HepG2 (cell line): ENCODE measurements around the gene GOLGA3. TPM values are rescaled to one million over a fixed set of nuclear protein-coding genes. Genes with fewer than 3 reads are reported as not detected.

Source experiments
- ATAC-seq: fragments of 200-7000 bp; cut with Tn5 transposase; 3 replicates; pipeline ENCODE4 v1.9.1; 2020; ENCODE audit warnings: mild to moderate bottlenecking, moderate library complexity
- BruUV-seq: library from RNA; stranded (reverse); fragments of 400-500 nt; replicated peaks from 2 replicates; lab custom pipeline; 2021; lab: Mats Ljungman, UMichigan
- CTCF ChIA-PET: fragments of 300-600 bp; formaldehyde crosslinking; extraction: SDS; loops from one replicate; lab custom pipeline; 2021; ENCODE audit warnings: low total read pairs, inconsistent platforms, low intra/inter-chr PET ratio; lab: Yijun Ruan, JAX
- POLR2A ChIA-PET: fragments of 350-600 bp; sonication (Branson Sonifier 250); formaldehyde crosslinking; loops from one replicate; lab custom pipeline; 2020; ENCODE audit warnings: antibody characterized with exemption, inconsistent platforms; lab: Yijun Ruan, JAX
- DNase-seq: peaks from one replicate; pipeline ENCODE4 v3.0.0-alpha.2; 2015; ENCODE audit warnings: low spot score
- FAIRE-seq: peaks from 3 replicates; lab custom pipeline; 2011; peaks lifted over from hg19 to GRCh38; lab: Jason Lieb, UNC
- H2AFZ ChIP-seq: one replicate; pipeline ENCODE4 v1.6.1; 2011; ENCODE audit warnings: low read length, inconsistent platforms
- H3K27ac ChIP-seq: fragments of 300-600 bp; 3 replicates; pipeline ENCODE4 v1.8.0; 2011; ENCODE audit warnings: mixed run types, mild to moderate bottlenecking, mixed read lengths, low read length, inconsistent platforms; ENCODE audit not compliant: insufficient read depth; ENCODE audit errors: extremely low read length
- H3K27me3 ChIP-seq, 2 experiments: fragments of 200-600 bp in 1 of 2; 2 replicates in 1 of 2; 3 replicates in 1 of 2; pipeline versions ENCODE4 v1.6.0 to v1.8.0; 2011; ENCODE audit warnings: low read length in 2 of 2, mild to moderate bottlenecking in 2 of 2, moderate library complexity in 2 of 2, inconsistent platforms in 1 of 2; ENCODE audit not compliant: insufficient read depth in 2 of 2, control insufficient read depth in 1 of 2
- H3K36me3 ChIP-seq, 2 experiments: fragments of 200-600 bp in 1 of 2; replicated peaks in 1 of 2; 2 replicates in 1 of 2; 3 replicates in 1 of 2; pipeline versions ENCODE4 v1.5.1 to v1.8.0; 2011; ENCODE audit warnings: low read length in 2 of 2, inconsistent platforms in 1 of 2; ENCODE audit not compliant: insufficient read depth in 2 of 2, control insufficient read depth in 1 of 2
- H3K4me1 ChIP-seq: 2 replicates; pipeline ENCODE4 v1.5.1; 2012; ENCODE audit warnings: low read length, inconsistent platforms; ENCODE audit not compliant: insufficient read depth
- H3K4me2 ChIP-seq: 2 replicates; pipeline ENCODE4 v1.6.0; 2011; ENCODE audit warnings: low read depth, low read length, inconsistent platforms
- H3K4me3 ChIP-seq, 3 experiments: fragments of 200-600 bp in 1 of 3; sonication (generic), shearing (Covaris generic) in 1 of 3; replicated peaks in 1 of 3; 2 replicates each; pipeline ENCODE4 v1.5.1; 2011 to 2016; ENCODE audit warnings: low read length in 3 of 3, inconsistent platforms in 2 of 3, low read depth in 2 of 3, mild to moderate bottlenecking in 2 of 3, control low read depth in 1 of 3, mixed read lengths in 1 of 3; ENCODE audit not compliant: insufficient read depth in 1 of 3
- H3K79me2 ChIP-seq: one replicate; pipeline ENCODE4 v1.6.1; 2011; ENCODE audit warnings: low read length, inconsistent platforms; ENCODE audit not compliant: insufficient read depth
- H3K9ac ChIP-seq: 2 replicates; pipeline ENCODE4 v1.6.0; 2011; ENCODE audit warnings: mild to moderate bottlenecking, low read depth, low read length, inconsistent platforms; ENCODE audit not compliant: insufficient read depth
- H3K9me3 ChIP-seq: 2 replicates; pipeline ENCODE4 v1.5.1; 2012; ENCODE audit warnings: mild to moderate bottlenecking, low read length
- H4K20me1 ChIP-seq: 2 replicates; pipeline ENCODE4 v1.6.0; 2011; ENCODE audit warnings: inconsistent platforms, mild to moderate bottlenecking, low read length, moderate library complexity; ENCODE audit not compliant: insufficient read depth
- BRD4 ChIP-seq: sonication (generic); formaldehyde crosslinking; IDR thresholded peaks from 2 replicates; pipeline ENCODE4 v1.4.0; 2020; ENCODE audit warnings: missing genetic modification reagents
- DZIP1 ChIP-seq: sonication (generic); formaldehyde crosslinking; IDR thresholded peaks from 2 replicates; pipeline ENCODE4 v1.5.0; 2020; ENCODE audit warnings: mild to moderate bottlenecking, missing genetic modification reagents
- ISX ChIP-seq: sonication (generic); formaldehyde crosslinking; conservative IDR thresholded peaks from 2 replicates; pipeline ENCODE4 v1.5.0; 2020; ENCODE audit warnings: missing genetic modification reagents
- JUNB ChIP-seq: sonication (generic); formaldehyde crosslinking; IDR thresholded peaks from 2 replicates; pipeline ENCODE4 v1.8.0; 2022; ENCODE audit warnings: missing genetic modification reagents, mild to moderate bottlenecking, borderline replicate concordance
- KDM3A ChIP-seq: IDR thresholded peaks from 2 replicates; pipeline ENCODE4 v1.6.1; 2018; ENCODE audit warnings: low read depth, missing compliant biosample characterization
- MTA3 ChIP-seq: sonication (generic); formaldehyde crosslinking; IDR thresholded peaks from 2 replicates; pipeline ENCODE4 v1.4.0; 2020; ENCODE audit warnings: missing genetic modification reagents
- REL ChIP-seq: sonication (generic); formaldehyde crosslinking; conservative IDR thresholded peaks from 2 replicates; pipeline ENCODE4 v1.8.0; 2022; ENCODE audit warnings: mild to moderate bottlenecking, missing genetic modification reagents, moderate library complexity
- SOX5 ChIP-seq: IDR thresholded peaks from 2 replicates; pipeline ENCODE4 v1.6.1; 2016; ENCODE audit warnings: borderline replicate concordance
- TBP ChIP-seq: sonication (generic); formaldehyde crosslinking; IDR thresholded peaks from 2 replicates; pipeline ENCODE4 v1.5.0; 2020; ENCODE audit warnings: missing genetic modification reagents
- TBX2 ChIP-seq: sonication (generic); formaldehyde crosslinking; IDR thresholded peaks from 2 replicates; pipeline ENCODE4 v1.5.0; 2020; ENCODE audit warnings: missing genetic modification reagents, mild to moderate bottlenecking, borderline replicate concordance
- ZNF124 ChIP-seq: sonication (generic); formaldehyde crosslinking; IDR thresholded peaks from 2 replicates; pipeline ENCODE4 v1.4.0; 2020; ENCODE audit warnings: missing genetic modification reagents
- WGBS: methylation state at CpG from one replicate; pipeline ENCODE4 v1.1.6; 2017; ENCODE audit warnings: low lambda C conversion rate; 5-methylcytosine and 5-hydroxymethylcytosine counted together
- in situ Hi-C: cut with HindIII; loops from 2 replicates; pipeline ENCODE4 v1.10.0; 2017; ENCODE audit warnings: low pct_unique_long_range_greater_than_20kb; ENCODE audit not compliant: extremely low pct_ligation_motif_present
- intact Hi-C: fragments of 100-400 bp; cut with micrococcal nuclease; formaldehyde crosslinking; loops from one replicate; pipeline ENCODE4 v1.10.0; 2022; ENCODE audit not compliant: unreplicated experiment
- polyA plus RNA-seq, 8 experiments: library from polyadenylated mRNA; depleted of rRNA in 3 of 8; stranded (reverse) in 7 of 8; unstranded in 1 of 8; fragments of >200 nt; fragmentation: Illumina TruSeq in 4 of 8; extraction: Trizol in 4 of 8; gene quantifications; 2 replicates each; pipeline versions ENCODE4 v1.2.1 to v1.2.3, GENCODE V29; 2011 to 2016; ENCODE audit warnings: low read depth in 4 of 8, missing spikeins in 1 of 8, mixed read lengths in 1 of 8; ENCODE audit not compliant: insufficient read depth in 1 of 8
- total RNA-seq, 5 experiments: library from RNA; depleted of rRNA; stranded (reverse); fragments of >200 nt; fragmentation: Illumina TruSeq; extraction: Trizol; gene quantifications; 2 replicates each; pipeline ENCODE4 v1.2.3, GENCODE V29; 2016; ENCODE audit warnings: low read depth in 1 of 5
- TF ChIP-seq, protein P1 (sequence below): sonication (generic); formaldehyde crosslinking; IDR thresholded peaks from 2 replicates; pipeline ENCODE4; 2020; ENCODE audit warnings: missing genetic modification reagents, mild to moderate bottlenecking, borderline replicate concordance
- TF ChIP-seq, protein P2 (sequence below): IDR thresholded peaks from 2 replicates; pipeline ENCODE4 v1.6.1; 2016
- TF ChIP-seq, protein P3 (sequence below): sonication (generic); formaldehyde crosslinking; IDR thresholded peaks from 2 replicates; pipeline ENCODE4 v1.4.0; 2020; ENCODE audit warnings: mild to moderate bottlenecking, missing genetic modification reagents
- TF ChIP-seq, protein P4 (sequence below): sonication (generic); formaldehyde crosslinking; IDR thresholded peaks from 2 replicates; pipeline ENCODE4 v1.4.0; 2020; ENCODE audit warnings: missing genetic modification reagents, borderline replicate concordance

Gene GOLGA3
- total and polyA plus RNA-seq, 2 of the 13 experiments (the other 11 are each of a cell fraction or from before 2014, with no cell fraction given): 22.0 to 43.0 TPM

GRCh38 chr12:132803888-132804287 lies 24.8 kb downstream of the GOLGA3 start:
- no peak for ATAC-seq
- no peak for FAIRE-seq
- no peak overlapping the region for H3K4me2 ChIP-seq
- TF ChIP-seq KDM3A (CRISPR knock-in tag) (no peak), REL (CRISPR knock-in tag) (no peak), TBX2 (CRISPR knock-in tag) (no peak), ZNF124 (CRISPR knock-in tag) (no peak), TBP (CRISPR knock-in tag) (no peak), DZIP1 (no peak), JUNB (no peak), MTA3 (CRISPR knock-in tag) (no peak), SOX5 (CRISPR knock-in tag) (no peak), BRD4 (CRISPR knock-in tag) (no peak), ISX (CRISPR knock-in tag) (no peak)
- TF ChIP-seq, protein P1, sequence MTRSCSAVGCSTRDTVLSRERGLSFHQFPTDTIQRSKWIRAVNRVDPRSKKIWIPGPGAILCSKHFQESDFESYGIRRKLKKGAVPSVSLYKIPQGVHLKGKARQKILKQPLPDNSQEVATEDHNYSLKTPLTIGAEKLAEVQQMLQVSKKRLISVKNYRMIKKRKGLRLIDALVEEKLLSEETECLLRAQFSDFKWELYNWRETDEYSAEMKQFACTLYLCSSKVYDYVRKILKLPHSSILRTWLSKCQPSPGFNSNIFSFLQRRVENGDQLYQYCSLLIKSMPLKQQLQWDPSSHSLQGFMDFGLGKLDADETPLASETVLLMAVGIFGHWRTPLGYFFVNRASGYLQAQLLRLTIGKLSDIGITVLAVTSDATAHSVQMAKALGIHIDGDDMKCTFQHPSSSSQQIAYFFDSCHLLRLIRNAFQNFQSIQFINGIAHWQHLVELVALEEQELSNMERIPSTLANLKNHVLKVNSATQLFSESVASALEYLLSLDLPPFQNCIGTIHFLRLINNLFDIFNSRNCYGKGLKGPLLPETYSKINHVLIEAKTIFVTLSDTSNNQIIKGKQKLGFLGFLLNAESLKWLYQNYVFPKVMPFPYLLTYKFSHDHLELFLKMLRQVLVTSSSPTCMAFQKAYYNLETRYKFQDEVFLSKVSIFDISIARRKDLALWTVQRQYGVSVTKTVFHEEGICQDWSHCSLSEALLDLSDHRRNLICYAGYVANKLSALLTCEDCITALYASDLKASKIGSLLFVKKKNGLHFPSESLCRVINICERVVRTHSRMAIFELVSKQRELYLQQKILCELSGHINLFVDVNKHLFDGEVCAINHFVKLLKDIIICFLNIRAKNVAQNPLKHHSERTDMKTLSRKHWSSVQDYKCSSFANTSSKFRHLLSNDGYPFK (CRISPR knock-in tag): no peak
- TF ChIP-seq, protein P2, sequence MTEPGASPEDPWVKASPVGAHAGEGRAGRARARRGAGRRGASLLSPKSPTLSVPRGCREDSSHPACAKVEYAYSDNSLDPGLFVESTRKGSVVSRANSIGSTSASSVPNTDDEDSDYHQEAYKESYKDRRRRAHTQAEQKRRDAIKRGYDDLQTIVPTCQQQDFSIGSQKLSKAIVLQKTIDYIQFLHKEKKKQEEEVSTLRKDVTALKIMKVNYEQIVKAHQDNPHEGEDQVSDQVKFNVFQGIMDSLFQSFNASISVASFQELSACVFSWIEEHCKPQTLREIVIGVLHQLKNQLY (CRISPR knock-in tag): no peak
- TF ChIP-seq, protein P3, sequence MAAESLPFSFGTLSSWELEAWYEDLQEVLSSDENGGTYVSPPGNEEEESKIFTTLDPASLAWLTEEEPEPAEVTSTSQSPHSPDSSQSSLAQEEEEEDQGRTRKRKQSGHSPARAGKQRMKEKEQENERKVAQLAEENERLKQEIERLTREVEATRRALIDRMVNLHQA (CRISPR knock-in tag): no peak
- TF ChIP-seq, protein P4, sequence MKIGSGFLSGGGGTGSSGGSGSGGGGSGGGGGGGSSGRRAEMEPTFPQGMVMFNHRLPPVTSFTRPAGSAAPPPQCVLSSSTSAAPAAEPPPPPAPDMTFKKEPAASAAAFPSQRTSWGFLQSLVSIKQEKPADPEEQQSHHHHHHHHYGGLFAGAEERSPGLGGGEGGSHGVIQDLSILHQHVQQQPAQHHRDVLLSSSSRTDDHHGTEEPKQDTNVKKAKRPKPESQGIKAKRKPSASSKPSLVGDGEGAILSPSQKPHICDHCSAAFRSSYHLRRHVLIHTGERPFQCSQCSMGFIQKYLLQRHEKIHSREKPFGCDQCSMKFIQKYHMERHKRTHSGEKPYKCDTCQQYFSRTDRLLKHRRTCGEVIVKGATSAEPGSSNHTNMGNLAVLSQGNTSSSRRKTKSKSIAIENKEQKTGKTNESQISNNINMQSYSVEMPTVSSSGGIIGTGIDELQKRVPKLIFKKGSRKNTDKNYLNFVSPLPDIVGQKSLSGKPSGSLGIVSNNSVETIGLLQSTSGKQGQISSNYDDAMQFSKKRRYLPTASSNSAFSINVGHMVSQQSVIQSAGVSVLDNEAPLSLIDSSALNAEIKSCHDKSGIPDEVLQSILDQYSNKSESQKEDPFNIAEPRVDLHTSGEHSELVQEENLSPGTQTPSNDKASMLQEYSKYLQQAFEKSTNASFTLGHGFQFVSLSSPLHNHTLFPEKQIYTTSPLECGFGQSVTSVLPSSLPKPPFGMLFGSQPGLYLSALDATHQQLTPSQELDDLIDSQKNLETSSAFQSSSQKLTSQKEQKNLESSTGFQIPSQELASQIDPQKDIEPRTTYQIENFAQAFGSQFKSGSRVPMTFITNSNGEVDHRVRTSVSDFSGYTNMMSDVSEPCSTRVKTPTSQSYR (CRISPR knock-in tag): no peak
- TF ChIP-seq, all 625 proteins: peak for 0
- no peaks in the 10 kb centered on the region for H3K4me1 ChIP-seq
- no TSS peak for BruUV-seq
- no peak overlapping the region for H3K4me3 ChIP-seq
- over 99% methylated on average over 13 of the region's 15 CpGs for WGBS
- CTCF ChIA-PET: no interaction called here
- POLR2A ChIA-PET: no interaction called here
- DNase-seq: no peak
- H4K20me1 ChIP-seq: 0 out of 2 replicates have a peak, but pooled peaks cover 7% of the 10 kb centered on the region
- in situ Hi-C loops (no loop called here), intact Hi-C loops (no loop called here)
- peaks cover 47 to 82% of the 10 kb centered on the region in 2 experiments for H3K36me3 ChIP-seq
- H3K27me3 ChIP-seq: no peaks in the 10 kb centered on the region
- H3K9ac ChIP-seq: no peak overlapping the region
- H3K9me3 ChIP-seq: no peaks in the 10 kb centered on the region
- H3K79me2 ChIP-seq: peaks cover 6% of the 10 kb centered on the region
- no peak overlapping the region for H2AFZ ChIP-seq
- no peak overlapping the region for H3K27ac ChIP-seq
